NCI-H2081 treated with DMSO at 0.1 percent for 48 hours (cell line): ENCODE results near the gene MSH5.

Experiments used
- DNase-seq: peaks from one replicate; lab custom pipeline; 2025; lab: John Stamatoyannopoulos, UW

MSH5 gene

GRCh38 chr6:31729979-31730630 is 9.7 kb upstream of the MSH5 start:
- no peak for DNase-seq

- DNase-seq, result no peak
Observed at GRCh38 chr6:31730631-31731086, 9.1 kb upstream of the MSH5 start.

GRCh38 chr6:31732029-31732428 is 7.8 kb upstream of the MSH5 start:
- no peak for DNase-seq

- DNase-seq, result no peak
Observed at GRCh38 chr6:31733734-31734133, 6.1 kb upstream of the MSH5 start.

GRCh38 chr6:31734247-31734820 is 5.5 kb upstream of the MSH5 start:
- no peak for DNase-seq

GRCh38 chr6:31734821-31735406 is 4.9 kb upstream of the MSH5 start:
- DNase-seq, result no peak

- no peak for DNase-seq
Observed at GRCh38 chr6:31736021-31736767, 3.6 kb upstream of the MSH5 start, which contains the start of gene CLIC1. TSS of gene CLIC1 (minus strand) at chr6:31736530. CDS start at chr6:31736300, 230 bp downstream.

- no peak for DNase-seq
Observed at GRCh38 chr6:31736768-31737314, 3.0 kb upstream of the MSH5 start.

GRCh38 chr6:31737315-31737990 is 2.4 kb upstream of the MSH5 start:
- DNase-seq, result no peak

GRCh38 chr6:31737991-31738979 is 1.5 kb upstream of the MSH5 start:
- peak; percentile 76 for DNase-seq

GRCh38 chr6:31740397-31741223 is 805 bp downstream of the MSH5 start:
- DNase-seq, result no peak

GRCh38 chr6:31741815-31742214 is 2.0 kb downstream of the MSH5 start:
- DNase-seq, result no peak

- no peak for DNase-seq
Observed at GRCh38 chr6:31742894-31743293, 3.1 kb downstream of the MSH5 start.

- no peak for DNase-seq
Observed at GRCh38 chr6:31744422-31744821, 4.6 kb downstream of the MSH5 start.

GRCh38 chr6:31749301-31750036 is 9.7 kb downstream of the MSH5 start:
- DNase-seq, result no peak

GRCh38 chr6:31750411-31751022 is 10.7 kb downstream of the MSH5 start:
- DNase-seq, result no peak

- no peak for DNase-seq
Observed at GRCh38 chr6:31752739-31753319, 13.0 kb downstream of the MSH5 start.

- no peak for DNase-seq
Observed at GRCh38 chr6:31758281-31758680, 18.5 kb downstream of the MSH5 start.
